HG03159 (cell line): ENCODE data around the gene RRAS2.
A peak's percentile ranks its signal among the peaks of the same experiment; 100 is the strongest.
"Not testable (repeated sequence)": the region's sequence is repeated elsewhere in the genome, so short reads cannot be mapped to it uniquely, and the experiment has no call there.

Experiments
- ATAC-seq: cut with Tn5 transposase; IDR thresholded peaks from one replicate; pipeline ENCODE4 v1.9.1; 2021; ENCODE audit warnings: mild to moderate bottlenecking, moderate library complexity; ENCODE audit not compliant: unreplicated experiment

Gene RRAS2

GRCh38 chr11:14259878-14260277 is 99.1 kb downstream of the RRAS2 start:
- ATAC-seq = no peak

GRCh38 chr11:14259186-14259784 is 99.7 kb downstream of the RRAS2 start:
- no peak for ATAC-seq

GRCh38 chr11:14258221-14258935 is 100.6 kb downstream of the RRAS2 start:
- no peak for ATAC-seq

- no peak for ATAC-seq
Observed at GRCh38 chr11:14255238-14255534, 103.8 kb downstream of the RRAS2 start.

- no peak for ATAC-seq
Observed at GRCh38 chr11:14254533-14255237, 104.3 kb downstream of the RRAS2 start.

- ATAC-seq = no peak
Observed at GRCh38 chr11:14253840-14254239, 105.1 kb downstream of the RRAS2 start.

- no peak for ATAC-seq
Observed at GRCh38 chr11:14253421-14253820, 105.6 kb downstream of the RRAS2 start.

- not testable (repeated sequence) for ATAC-seq
Observed at GRCh38 chr11:14252501-14252900, 106.5 kb downstream of the RRAS2 start.

GRCh38 chr11:14251754-14252153 is 107.2 kb downstream of the RRAS2 start:
- no peak for ATAC-seq

- no peak for ATAC-seq
Observed at GRCh38 chr11:14249121-14249963, 109.6 kb downstream of the RRAS2 start.

- no peak for ATAC-seq
Observed at GRCh38 chr11:14248580-14248981, 110.4 kb downstream of the RRAS2 start.

- no peak for ATAC-seq
Observed at GRCh38 chr11:14245444-14245843, 113.5 kb downstream of the RRAS2 start.

GRCh38 chr11:14244926-14245325 is 114.1 kb downstream of the RRAS2 start:
- no peak for ATAC-seq

- ATAC-seq = no peak
Observed at GRCh38 chr11:14242733-14243132, 116.2 kb downstream of the RRAS2 start.

GRCh38 chr11:14242187-14242586 is 116.8 kb downstream of the RRAS2 start:
- ATAC-seq = no peak

- ATAC-seq = no peak
Observed at GRCh38 chr11:14240951-14241350, 118.0 kb downstream of the RRAS2 start.

- ATAC-seq = no peak
Observed at GRCh38 chr11:14240221-14240620, 118.8 kb downstream of the RRAS2 start.

- ATAC-seq = peak; percentile 98
Observed at GRCh38 chr11:14237444-14237961, 121.5 kb downstream of the RRAS2 start.

- ATAC-seq = no peak
Observed at GRCh38 chr11:14235701-14236100, 123.3 kb downstream of the RRAS2 start.

GRCh38 chr11:14234446-14234845 is 124.5 kb downstream of the RRAS2 start:
- ATAC-seq = no peak

- ATAC-seq = no peak
Observed at GRCh38 chr11:14232652-14233051, 126.3 kb downstream of the RRAS2 start.
